H9 (cell line): ENCODE data around the gene CAPZA2. TPM values are rescaled to one million over a fixed set of nuclear protein-coding genes. Genes with fewer than 3 reads are reported as not detected.

Experiments used
- DNase-seq: peaks from one replicate; pipeline ENCODE4 v3.0.0-alpha.2; 2017
- H2AFZ ChIP-seq: one replicate; pipeline ENCODE4 v1.6.1; 2013; ENCODE audit warnings: mild to moderate bottlenecking, low read length, control low read depth, moderate library complexity
- H2AK5ac ChIP-seq: 2 replicates; pipeline ENCODE4 v1.6.1; 2013; ENCODE audit warnings: low read length, control low read depth, mixed read lengths; ENCODE audit not compliant: insufficient read length
- H2BK120ac ChIP-seq: one replicate; pipeline ENCODE4 v1.6.1; 2013; ENCODE audit warnings: low read depth, mild to moderate bottlenecking, low read length, control low read depth, inconsistent platforms; ENCODE audit not compliant: poor library complexity, severe bottlenecking
- H2BK12ac ChIP-seq: 2 replicates; pipeline ENCODE4 v1.6.1; 2013; ENCODE audit warnings: low read length, control low read depth, mixed read lengths, low read depth; ENCODE audit not compliant: insufficient read length
- H2BK15ac ChIP-seq: 2 replicates; pipeline ENCODE4 v1.6.1; 2013; ENCODE audit warnings: low read depth, low read length, control low read depth
- H2BK20ac ChIP-seq: one replicate; pipeline ENCODE4 v1.6.1; 2013; ENCODE audit warnings: low read depth, mild to moderate bottlenecking, low read length, control low read depth, inconsistent platforms; ENCODE audit not compliant: poor library complexity, severe bottlenecking
- H2BK5ac ChIP-seq: 2 replicates; pipeline ENCODE4 v1.6.1; 2013; ENCODE audit warnings: low read length, control low read depth, mixed read lengths; ENCODE audit not compliant: insufficient read length
- H3K14ac ChIP-seq: 2 replicates; pipeline ENCODE4 v1.6.1; 2013; ENCODE audit warnings: low read length, control low read depth; ENCODE audit not compliant: insufficient read depth
- H3K18ac ChIP-seq: 2 replicates; pipeline ENCODE4 v1.6.1; 2013; ENCODE audit warnings: low read depth, mild to moderate bottlenecking, mixed read lengths, low read length, control low read depth; ENCODE audit not compliant: insufficient read length
- H3K23ac ChIP-seq: 2 replicates; pipeline ENCODE4 v1.6.1; 2013; ENCODE audit warnings: low read length, control low read depth, mixed read lengths, low read depth; ENCODE audit not compliant: insufficient read length
- H3K23me2 ChIP-seq: 2 replicates; pipeline ENCODE4 v1.6.1; 2013; ENCODE audit warnings: low read depth, mild to moderate bottlenecking, mixed read lengths, low read length, control low read depth; ENCODE audit not compliant: insufficient read length, poor library complexity, severe bottlenecking
- H3K27ac ChIP-seq: 2 replicates; pipeline ENCODE4 v1.5.1; 2013; ENCODE audit warnings: low read length, control low read depth, mixed read lengths, low read depth; ENCODE audit not compliant: insufficient read length
- H3K27me3 ChIP-seq: 2 replicates; pipeline ENCODE4 v1.6.1; 2013; ENCODE audit warnings: low read length, control low read depth, inconsistent platforms; ENCODE audit not compliant: insufficient read depth
- H3K4ac ChIP-seq: 2 replicates; pipeline ENCODE4 v1.6.1; 2013; ENCODE audit warnings: low read depth, mild to moderate bottlenecking, control low read depth, inconsistent platforms, low read length, moderate library complexity
- H3K4me1 ChIP-seq: 2 replicates; pipeline ENCODE4 v1.6.1; 2013; ENCODE audit warnings: low read length, control low read depth, inconsistent platforms; ENCODE audit not compliant: insufficient read depth
- H3K4me2 ChIP-seq: 2 replicates; pipeline ENCODE4 v1.6.1; 2013; ENCODE audit warnings: low read length, control low read depth, mixed read lengths; ENCODE audit not compliant: insufficient read length, insufficient read depth
- H3K56ac ChIP-seq: 2 replicates; pipeline ENCODE4 v1.6.1; 2013; ENCODE audit warnings: low read depth, mild to moderate bottlenecking, mixed read lengths, low read length, control low read depth; ENCODE audit not compliant: insufficient read length
- H3K79me1 ChIP-seq: 2 replicates; pipeline ENCODE4 v1.6.1; 2013; ENCODE audit warnings: low read depth, mild to moderate bottlenecking, moderate library complexity, low read length, control low read depth, inconsistent platforms; ENCODE audit not compliant: insufficient read depth, poor library complexity, severe bottlenecking
- H3K79me2 ChIP-seq: 2 replicates; pipeline ENCODE4 v1.6.1; 2013; ENCODE audit warnings: low read length, control low read depth, inconsistent platforms; ENCODE audit not compliant: insufficient read depth
- H3K9ac ChIP-seq: 2 replicates; pipeline ENCODE4 v1.6.1; 2013; ENCODE audit warnings: low read length, control low read depth, mixed read lengths; ENCODE audit not compliant: insufficient read length; ENCODE audit errors: extremely low read depth
- H3K9me3 ChIP-seq: one replicate; pipeline ENCODE4 v1.6.1; 2013; ENCODE audit warnings: low read depth, low read length, inconsistent platforms; ENCODE audit not compliant: control insufficient read depth
- H3T11ph ChIP-seq: one replicate; pipeline ENCODE4 v1.6.1; 2013; ENCODE audit warnings: mild to moderate bottlenecking, low read length, control low read depth, inconsistent platforms
- H4K20me1 ChIP-seq: one replicate; pipeline ENCODE4 v1.6.1; 2013; ENCODE audit not compliant: control insufficient read depth, insufficient read length, insufficient read depth
- H4K5ac ChIP-seq: 2 replicates; pipeline ENCODE4 v1.6.1; 2013; ENCODE audit warnings: low read depth, mild to moderate bottlenecking, mixed read lengths, low read length, control low read depth; ENCODE audit not compliant: insufficient read length
- H4K8ac ChIP-seq: replicated peaks from 2 replicates; pipeline ENCODE4 v1.6.1; 2013; ENCODE audit warnings: low read length, control low read depth, mixed read lengths, low read depth; ENCODE audit not compliant: insufficient read length
- H4K91ac ChIP-seq: 2 replicates; pipeline ENCODE4 v1.6.1; 2013; ENCODE audit warnings: low read depth, mild to moderate bottlenecking, moderate library complexity, mixed read lengths, low read length, control low read depth; ENCODE audit not compliant: insufficient read length
- H3K27ac Mint-ChIP-seq, 3 experiments: 2 replicates in 2 of 3; 3 replicates in 1 of 3; pipeline ENCODE4 v1.8.0; 2020 to 2021; ENCODE audit warnings: mixed read lengths in 3 of 3, mild to moderate bottlenecking in 1 of 3, moderate library complexity in 1 of 3
- H3K27me3 Mint-ChIP-seq: 2 replicates; pipeline ENCODE4 v1.8.0; 2021; ENCODE audit warnings: low read depth, mild to moderate bottlenecking, moderate library complexity, mixed read lengths
- H3K36me3 Mint-ChIP-seq, 3 experiments: 2 replicates in 2 of 3; 3 replicates in 1 of 3; pipeline ENCODE4 v1.8.0; 2020 to 2021; ENCODE audit warnings: low read depth in 3 of 3, mixed read lengths in 3 of 3; ENCODE audit not compliant: insufficient read depth in 1 of 3
- H3K4me1 Mint-ChIP-seq, 2 experiments: 2 replicates each; pipeline ENCODE4 v1.8.0; 2020; ENCODE audit warnings: mixed read lengths in 2 of 2
- H3K4me3 Mint-ChIP-seq, 2 experiments: 2 replicates in 1 of 2; 3 replicates in 1 of 2; pipeline ENCODE4 v1.8.0; 2020 to 2021; ENCODE audit warnings: mild to moderate bottlenecking in 2 of 2, mixed read lengths in 2 of 2, moderate library complexity in 1 of 2
- H3K9me3 Mint-ChIP-seq, 2 experiments: 2 replicates in 1 of 2; 3 replicates in 1 of 2; pipeline ENCODE4 v1.8.0; 2020; ENCODE audit warnings: mild to moderate bottlenecking in 2 of 2, mixed read lengths in 2 of 2, moderate library complexity in 1 of 2
- total RNA-seq: library from RNA; stranded (reverse); gene quantifications from 2 replicates; pipeline ENCODE4 v1.2.1, GENCODE V29; 2021
- TF ChIP-seq, protein P1 (sequence below): fragments of 200-600 bp; sonication (generic); conservative IDR thresholded peaks from 3 replicates; pipeline ENCODE4 v1.8.0; 2021; ENCODE audit warnings: antibody characterized with exemption, mild to moderate bottlenecking

Gene CAPZA2
- total RNA-seq, 1 experiment from 2014 or later: 131 TPM

DNA sequence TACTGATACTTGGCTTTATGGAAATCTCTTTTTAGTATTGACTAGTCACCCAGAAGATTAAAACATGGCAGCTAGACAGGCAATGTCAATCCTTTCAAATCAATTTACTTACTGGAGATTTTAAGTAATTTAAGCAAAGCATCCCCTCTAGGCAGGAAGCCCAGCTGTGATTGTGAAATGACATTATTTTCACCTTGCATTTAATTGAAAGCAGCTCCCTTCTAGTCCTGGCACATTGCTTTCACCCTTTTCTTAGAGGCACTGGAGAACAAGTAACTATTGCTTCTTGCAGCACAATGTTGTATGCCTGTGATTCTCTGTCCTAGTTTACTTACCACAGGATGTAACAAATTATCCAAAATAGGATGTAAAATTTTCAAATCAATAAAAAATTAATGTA lies 104.2 kb downstream of the CAPZA2 start:
- no peak overlapping the region for H2BK20ac ChIP-seq
- H3K27me3 Mint-ChIP-seq: no peaks in the 10 kb centered on the region
- no peak overlapping the region for H3K18ac ChIP-seq
- H3K36me3 Mint-ChIP-seq: peaks cover 0 to 3% (median 2%) of the 10 kb centered on the region in 3 experiments; a peak in 2 of 7 replicates
- no peak overlapping the region for H2BK120ac ChIP-seq
- H3K9ac ChIP-seq: no peak overlapping the region
- H3K4ac ChIP-seq: no peak overlapping the region
- TF ChIP-seq, protein P1, sequence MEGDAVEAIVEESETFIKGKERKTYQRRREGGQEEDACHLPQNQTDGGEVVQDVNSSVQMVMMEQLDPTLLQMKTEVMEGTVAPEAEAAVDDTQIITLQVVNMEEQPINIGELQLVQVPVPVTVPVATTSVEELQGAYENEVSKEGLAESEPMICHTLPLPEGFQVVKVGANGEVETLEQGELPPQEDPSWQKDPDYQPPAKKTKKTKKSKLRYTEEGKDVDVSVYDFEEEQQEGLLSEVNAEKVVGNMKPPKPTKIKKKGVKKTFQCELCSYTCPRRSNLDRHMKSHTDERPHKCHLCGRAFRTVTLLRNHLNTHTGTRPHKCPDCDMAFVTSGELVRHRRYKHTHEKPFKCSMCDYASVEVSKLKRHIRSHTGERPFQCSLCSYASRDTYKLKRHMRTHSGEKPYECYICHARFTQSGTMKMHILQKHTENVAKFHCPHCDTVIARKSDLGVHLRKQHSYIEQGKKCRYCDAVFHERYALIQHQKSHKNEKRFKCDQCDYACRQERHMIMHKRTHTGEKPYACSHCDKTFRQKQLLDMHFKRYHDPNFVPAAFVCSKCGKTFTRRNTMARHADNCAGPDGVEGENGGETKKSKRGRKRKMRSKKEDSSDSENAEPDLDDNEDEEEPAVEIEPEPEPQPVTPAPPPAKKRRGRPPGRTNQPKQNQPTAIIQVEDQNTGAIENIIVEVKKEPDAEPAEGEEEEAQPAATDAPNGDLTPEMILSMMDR: no peak
- no peak overlapping the region for H2BK12ac ChIP-seq
- no peak overlapping the region; a peak in 1 of 7 replicates for H3K27ac Mint-ChIP-seq
- peaks cover 5% of the 10 kb centered on the region; the same call in 1 of the 2 replicates for H3K4me1 ChIP-seq
- no peak overlapping the region for H2BK15ac ChIP-seq
- H2AK5ac ChIP-seq: no peak overlapping the region
- H3K9me3 ChIP-seq: no peaks in the 10 kb centered on the region
- H4K8ac ChIP-seq: no peak overlapping the region
- H3K27ac ChIP-seq: no peak overlapping the region
- DNase-seq: no peak
- H3K4me3 Mint-ChIP-seq: no peak overlapping the region
- no peaks in the 10 kb centered on the region for H3K27me3 ChIP-seq
- 0 out of 5 replicates have a peak, but pooled peaks cover 0 to 2% of the 10 kb centered on the region in 2 experiments for H3K9me3 Mint-ChIP-seq
- no peak overlapping the region for H2AFZ ChIP-seq
- H3K79me2 ChIP-seq: no peaks in the 10 kb centered on the region
- H3K4me2 ChIP-seq: no peak overlapping the region
- H3K23me2 ChIP-seq: no peaks in the 10 kb centered on the region
- peaks cover 27 to 31% of the 10 kb centered on the region in 2 experiments for H3K4me1 Mint-ChIP-seq
- H2BK5ac ChIP-seq: no peak overlapping the region
- H3K23ac ChIP-seq: no peak overlapping the region
- no peak overlapping the region for H3K14ac ChIP-seq
- no peak overlapping the region for H4K5ac ChIP-seq
- H3T11ph ChIP-seq: no peak overlapping the region
- no peak overlapping the region for H3K56ac ChIP-seq
- no peaks in the 10 kb centered on the region for H4K20me1 ChIP-seq
- no peak overlapping the region for H4K91ac ChIP-seq
- H3K79me1 ChIP-seq: no peaks in the 10 kb centered on the region
